ENCODE data around the gene BHLHE23.

The BHLHE23 gene

DNA sequence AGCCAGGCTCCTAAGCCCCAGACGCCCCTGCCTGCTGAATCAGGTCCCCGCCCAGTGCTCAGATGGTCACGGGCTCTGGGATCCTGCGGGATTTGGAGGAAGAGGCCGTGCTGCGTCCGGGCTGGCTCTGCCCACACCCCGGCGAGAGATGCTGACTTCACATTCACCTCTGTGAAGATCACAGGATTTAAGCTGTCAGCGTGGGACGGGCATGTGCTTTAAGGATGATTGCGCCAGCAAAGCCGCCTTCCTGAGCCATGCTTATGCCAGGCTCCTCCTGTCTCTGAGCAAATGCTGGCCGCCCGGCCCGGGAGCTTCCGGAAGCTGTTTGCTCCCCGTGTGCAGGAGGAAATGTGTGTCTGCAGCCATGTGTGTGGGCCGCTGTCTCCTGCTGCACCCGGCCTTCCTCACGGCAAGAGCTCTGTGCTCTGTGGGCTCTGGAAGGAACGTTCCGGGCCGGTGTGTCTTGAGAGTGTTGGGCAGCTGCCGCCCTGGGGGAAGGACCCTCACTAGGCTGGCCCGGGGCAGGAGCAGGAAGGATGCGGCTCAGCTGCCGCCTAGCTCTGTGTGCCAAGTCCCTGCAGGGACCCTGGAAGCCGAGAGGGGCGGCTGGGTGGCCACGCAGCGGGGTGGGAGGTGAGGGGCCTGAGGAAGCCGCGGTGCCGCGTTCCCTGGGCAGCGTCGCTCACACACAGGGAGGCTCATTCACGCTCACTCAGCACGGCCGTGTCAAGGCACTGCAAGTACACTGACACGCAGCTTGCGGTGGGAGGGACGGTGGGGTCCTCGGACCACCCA lies 19.0 kb upstream of the BHLHE23 start:
- no peak for DNase-seq (ENCODE audit: low read depth)

DNA sequence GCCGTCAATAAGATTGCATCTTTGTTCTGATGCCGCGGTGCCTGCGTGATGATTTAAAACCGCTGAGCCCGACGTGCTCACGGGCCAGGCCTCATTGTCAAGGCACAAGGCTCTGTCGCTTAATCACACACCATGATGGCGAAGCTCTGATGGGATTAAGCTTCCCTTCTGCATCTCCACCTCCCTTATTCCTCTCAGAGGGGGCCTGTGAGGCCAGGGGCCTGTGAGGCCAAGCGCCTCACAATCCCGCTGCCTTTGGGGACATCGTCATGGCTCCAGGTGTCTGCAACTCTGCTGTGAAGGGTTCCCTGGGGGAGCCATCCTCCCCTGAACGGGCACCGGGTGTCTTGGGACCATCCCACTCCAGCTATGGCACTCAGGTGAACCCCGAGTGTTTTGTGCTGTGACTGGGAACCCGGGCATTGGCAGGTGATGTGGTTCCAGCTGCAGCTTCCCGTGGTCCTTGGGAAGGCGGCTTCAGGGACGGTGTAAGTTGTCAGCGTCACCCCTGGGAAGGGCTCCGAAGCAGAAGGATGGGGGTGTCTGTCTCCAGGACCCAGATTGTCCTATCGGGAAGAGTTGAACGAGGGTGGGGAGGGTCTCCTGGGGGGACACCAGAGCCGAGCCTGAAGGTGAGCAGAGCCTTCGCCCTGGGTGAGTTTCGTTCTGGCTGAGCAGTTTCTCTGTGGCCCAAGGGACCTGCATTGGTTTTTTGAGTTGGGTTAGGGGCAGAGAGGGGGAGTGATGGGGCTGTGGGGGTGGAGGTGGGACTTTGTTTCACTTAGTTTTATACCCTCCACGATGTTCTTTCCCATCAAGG lies 18.0 kb upstream of the BHLHE23 start:
- DNase-seq (ENCODE audit: low read depth) = no peak

DNA sequence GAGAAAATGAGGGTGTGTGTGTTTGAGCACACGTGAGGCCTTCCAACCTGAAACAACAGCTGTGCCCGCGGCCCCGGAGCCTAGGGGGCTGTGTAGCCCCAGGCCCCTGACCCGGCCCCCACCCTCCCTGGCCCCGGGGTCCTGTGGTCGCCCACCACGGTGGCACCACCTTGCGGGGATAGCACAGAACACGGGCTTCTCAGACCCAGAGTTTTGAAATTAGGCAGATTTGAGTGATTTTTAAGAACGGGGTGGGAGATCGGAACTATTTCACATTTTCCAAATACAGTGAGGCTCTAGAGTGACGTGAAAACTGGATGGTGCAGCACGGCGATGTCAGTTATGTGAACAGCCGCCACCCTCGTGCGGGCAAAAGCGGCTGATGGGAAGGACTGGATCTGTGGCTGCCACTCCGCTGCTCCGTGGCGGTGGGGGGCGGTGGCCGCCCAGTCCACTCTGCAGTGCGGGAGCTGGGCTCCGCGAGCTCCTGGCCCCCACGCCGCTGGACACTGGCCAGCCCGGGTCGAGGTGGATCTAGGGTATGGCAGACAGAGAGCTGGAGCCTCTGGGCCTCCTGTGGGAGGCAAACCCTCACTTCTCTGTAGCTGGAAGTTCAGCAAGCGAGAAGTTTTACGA lies 17.3 kb upstream of the BHLHE23 start:
- no peak for DNase-seq (ENCODE audit: low read depth)

DNA sequence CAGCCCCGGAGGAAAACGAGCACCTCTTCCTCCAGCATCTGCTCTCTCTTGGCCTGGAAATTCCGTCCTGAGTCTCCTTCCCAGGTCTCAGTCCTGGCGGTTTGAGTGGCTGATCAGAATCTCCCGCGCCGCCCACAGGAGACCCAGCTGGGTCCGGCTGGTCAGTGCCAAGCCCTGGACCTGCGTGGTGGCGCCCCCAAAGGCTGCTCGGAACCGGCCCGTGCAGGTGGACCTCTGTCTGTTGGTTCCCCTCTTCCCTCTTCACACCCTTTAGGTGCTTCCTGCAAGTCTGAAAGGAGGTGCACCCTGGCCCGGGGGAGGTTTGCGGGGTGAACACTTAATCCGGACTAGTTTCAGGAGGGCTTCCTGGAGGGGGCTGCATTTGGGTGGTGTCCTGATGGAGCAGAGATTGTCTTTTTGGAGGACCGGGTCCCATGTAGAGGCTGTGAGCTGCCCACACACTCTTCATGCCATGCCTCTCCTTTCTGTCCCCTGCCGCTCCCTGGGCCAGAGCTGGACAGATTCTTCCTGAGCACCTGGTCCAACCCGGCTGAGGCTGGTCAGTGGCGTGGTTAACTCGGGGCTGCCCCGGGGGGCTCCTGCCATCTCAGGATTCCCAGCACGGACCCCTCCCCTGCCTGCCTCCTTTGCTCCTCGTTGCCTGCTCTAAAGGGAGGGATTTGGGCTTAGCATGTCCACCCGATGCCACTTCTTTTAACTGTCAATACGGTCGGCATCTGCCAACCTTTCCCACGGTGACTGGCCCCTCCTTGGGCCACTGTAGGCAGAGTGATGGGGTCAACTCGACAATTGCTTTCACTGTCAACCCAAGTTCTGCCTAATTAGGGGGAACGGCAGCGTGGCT lies 16.5 kb upstream of the BHLHE23 start:
- DNase-seq (ENCODE audit: low read depth) = no peak

DNA sequence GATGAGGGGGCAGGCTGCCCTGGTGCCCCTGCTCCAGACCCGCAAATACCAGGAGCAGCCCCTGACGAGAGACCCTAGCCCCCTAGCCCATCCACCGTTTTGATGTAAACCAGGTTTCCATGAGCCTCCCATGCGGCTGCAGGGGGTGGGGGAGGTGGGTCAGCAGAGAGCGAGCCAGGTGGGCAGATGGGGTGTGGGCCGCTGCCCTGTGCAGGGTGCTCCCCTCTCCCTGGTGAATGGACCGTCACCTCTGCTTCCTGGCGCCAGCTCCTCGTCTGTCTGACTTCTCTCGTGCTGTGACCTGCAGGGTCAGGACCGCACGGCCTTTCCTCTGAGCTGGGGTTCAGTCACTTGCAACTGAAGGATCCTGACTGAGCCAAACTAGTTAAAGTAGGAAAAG lies 15.7 kb upstream of the BHLHE23 start:
- DNase-seq (ENCODE audit: low read depth) = no peak

DNA sequence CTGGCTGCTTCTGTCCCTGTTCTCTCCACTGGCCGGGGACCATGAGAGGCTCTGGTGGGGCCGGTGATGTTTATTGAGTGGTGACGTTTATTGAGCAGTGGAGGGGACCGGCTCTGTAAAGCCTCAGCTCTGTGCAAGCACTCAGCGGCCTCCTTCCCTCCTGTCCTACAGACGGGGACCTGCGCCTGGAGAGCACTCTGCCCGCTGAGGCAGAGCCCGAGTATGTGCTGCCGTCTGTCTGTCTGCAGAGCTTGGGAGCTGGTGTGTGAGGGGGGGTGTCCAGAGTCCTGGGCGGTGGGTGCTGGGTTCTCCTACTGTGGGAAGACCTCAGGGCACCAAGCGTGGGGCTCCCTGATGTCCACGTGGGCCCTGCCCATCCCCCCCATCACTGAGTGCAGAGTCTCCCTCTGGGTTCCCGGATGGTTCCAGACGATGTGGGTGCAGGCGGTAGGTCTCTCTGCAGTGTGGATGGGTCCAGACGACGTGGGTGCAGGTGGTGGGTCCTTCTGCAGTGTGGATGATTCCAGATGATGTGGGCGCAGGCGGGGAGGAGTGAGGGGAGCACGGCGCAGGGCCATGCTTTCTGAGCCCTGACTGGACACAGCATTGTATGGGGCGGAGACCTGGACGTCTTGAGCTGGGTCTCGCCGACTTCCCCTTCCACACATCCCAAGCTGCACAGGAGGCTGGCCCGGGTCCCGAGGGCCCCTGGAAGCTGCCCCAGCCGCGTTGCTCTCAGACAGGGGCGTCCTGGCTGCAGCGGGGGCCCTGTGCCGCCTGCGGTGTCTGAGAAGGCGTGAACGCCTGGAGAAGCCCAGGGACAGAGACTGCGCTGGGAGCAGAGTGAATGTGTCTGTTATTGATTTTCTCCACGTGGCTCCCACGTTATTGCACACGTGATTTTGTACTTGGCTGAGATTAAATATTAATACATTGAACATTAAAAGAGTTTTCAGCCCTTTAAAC lies 14.9 kb upstream of the BHLHE23 start:
- DNase-seq (ENCODE audit: low read depth) = no peak

DNA sequence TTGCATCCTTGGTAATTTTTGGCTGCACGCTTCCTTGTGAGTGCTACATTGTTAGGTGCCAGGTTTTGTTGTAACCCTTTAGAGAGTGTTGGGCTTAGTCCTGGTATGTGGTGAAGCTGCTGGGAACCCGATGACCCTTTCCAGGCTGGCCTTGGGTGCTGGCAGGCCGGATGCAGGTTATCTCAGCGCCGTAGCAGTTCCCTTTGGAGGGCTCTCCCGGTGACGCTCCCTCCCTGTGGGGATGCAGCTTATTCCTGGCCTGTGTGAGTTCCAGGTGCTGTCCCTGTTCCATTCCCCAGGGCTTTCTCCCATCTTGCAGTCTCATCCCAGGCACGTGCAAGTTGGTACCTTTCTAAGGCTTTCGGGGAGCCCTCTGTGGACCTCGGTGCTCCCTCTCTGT lies 13.9 kb upstream of the BHLHE23 start:
- no peak for DNase-seq (ENCODE audit: low read depth)

DNA sequence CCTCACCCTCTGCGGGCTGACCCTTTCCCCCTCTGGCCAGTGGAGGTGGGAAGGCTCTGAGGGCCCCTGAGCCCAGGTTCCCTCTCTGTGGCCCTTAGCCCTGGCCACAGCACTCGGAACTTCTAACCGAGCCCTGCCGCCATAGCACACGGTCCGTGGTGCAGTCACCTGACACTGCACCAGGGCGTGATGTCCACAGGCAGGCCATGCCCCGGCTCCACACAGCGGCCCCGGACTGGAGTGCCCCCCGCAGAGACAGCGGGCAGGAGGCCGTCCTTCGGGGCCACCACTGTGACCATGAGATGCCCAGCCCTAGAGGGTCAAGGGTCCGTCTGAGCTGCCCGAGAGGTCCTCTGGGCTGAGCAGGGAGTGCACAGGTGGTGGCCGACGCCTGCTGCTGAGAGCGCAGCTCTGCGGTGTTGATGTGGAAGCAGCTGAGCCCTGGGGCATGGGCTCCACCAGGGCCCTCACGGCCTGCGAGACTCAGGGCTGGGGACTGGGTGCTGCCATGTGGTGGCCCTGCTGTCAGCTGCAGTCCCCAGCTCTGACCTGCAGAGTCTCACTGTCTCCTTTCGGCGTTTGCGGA lies 11.2 kb upstream of the BHLHE23 start:
- no peak for DNase-seq (ENCODE audit: low read depth)

DNA sequence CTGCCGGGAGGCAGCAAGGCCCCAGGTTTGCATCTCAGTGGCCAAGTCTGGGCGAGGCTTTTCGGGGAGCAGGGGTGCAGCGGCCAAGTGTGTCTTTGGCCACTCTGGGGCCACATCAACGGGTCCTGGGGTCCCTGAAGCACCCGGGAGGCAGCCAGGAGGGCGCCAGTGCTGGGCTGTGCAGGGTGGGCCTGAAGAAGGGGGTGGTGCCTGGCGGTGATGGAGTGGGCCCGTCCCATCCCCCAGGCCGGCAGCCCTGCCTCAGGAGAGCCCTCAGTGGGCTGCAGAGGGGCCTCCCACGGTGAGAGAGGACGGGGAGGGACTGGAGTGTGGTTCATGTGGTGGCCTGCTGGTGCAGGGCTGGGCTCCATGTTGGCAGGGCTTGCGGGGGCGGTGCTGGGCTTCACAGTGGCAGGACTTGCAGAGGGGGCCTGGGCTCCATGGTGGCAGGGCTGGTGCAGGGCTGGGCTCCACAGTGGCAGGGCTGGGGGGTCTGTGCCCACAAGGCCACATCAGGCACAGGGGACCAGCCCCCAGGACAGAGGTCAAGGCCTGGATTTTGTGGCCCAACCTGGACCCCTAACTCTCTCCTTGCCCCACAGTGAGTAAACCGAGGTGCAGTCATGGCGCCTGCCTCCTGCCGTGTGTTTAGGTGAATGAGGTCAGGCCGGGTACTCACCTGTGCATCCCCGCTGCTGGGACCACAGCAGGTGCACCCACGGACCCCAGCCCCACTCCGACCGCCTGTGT lies 10.5 kb upstream of the BHLHE23 start:
- no peak for DNase-seq (ENCODE audit: low read depth)

DNA sequence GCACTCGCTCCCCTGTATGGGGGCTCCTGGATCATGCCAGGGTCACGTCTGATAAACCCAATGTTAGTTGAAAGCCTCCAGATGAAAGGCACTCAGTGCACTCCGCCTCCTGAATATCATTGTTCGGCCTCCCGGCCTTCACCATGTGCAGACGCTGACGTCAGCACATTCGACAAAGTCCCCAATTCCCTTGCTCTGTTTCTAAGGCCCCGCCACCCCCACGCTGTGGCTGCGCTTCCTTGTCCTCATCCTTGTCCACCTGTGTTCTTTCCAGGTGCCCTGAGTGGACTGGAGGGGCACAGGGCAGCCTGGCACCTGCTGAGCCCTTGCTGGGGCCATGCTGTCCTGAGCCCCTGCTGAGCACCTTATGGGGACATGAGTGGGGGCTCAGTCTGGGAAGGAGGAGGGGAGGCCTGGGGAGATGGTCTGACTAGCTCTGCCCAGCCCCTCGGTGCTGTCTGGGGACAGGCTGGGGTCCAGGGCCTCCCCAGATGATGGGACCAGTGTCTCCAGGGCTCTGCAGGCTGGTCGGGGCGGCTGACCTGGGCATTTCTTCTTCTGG lies 9.8 kb upstream of the BHLHE23 start:
- DNase-seq (ENCODE audit: low read depth) = no peak

DNA sequence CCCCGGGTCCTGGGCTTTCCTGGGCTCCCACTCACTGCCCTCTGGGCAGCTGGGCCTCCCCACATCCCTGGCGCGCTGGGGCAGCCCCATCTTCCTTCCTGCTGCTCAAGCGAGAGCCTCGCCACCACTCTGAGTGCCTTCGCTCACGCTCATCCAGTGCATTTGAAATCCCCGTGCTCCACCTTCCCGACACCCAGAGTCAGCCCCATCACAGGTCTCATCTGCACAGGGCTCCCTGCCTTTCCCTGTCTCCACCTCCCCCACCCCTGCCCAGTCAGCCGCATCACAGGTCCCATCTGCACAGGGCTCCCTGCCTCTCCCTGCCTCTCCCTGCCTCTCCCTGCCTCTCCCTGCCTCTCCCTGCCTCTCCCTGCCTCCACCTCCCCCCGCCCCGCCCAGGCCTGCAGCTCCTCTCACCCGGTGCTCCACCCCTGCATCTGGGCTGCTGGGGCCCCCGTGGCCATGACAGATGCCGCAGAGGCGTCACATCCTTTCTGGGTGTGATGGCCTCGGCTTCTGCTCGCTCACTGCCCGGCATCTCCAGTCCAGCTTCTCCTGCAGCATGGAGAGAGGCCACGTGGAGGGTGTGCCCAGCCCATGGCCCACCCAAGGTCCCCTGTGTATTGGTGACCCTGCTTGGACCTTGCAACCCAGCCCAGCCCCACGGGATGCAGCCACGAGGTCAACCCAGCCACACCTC lies 9.0 kb upstream of the BHLHE23 start:
- DNase-seq (ENCODE audit: low read depth) = no peak

DNA sequence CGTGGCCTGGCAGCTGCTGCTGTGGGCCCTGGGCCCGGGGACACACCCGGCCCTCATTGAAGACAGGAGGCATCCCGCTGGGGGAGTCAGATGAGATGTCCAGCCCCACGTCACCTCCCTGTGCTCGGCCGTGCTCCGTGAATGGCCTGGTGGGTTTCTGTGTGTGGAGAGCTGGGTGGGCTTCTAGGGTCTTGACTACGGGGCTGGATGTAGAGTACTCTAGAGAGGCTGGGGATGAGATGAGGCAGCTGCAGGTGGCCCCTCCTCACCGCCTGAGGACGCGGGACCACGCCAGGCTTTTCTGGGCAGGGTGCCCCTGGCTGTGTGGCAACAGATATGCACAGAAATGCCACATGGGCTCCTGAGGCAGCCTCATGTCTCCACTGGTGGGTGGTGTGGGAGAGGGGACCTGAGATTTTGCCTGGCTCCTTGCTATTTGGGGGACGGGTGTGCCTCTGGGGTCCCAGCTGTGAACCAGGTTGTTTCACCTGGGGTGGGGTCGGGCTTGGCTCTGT lies 8.4 kb upstream of the BHLHE23 start:
- no peak for DNase-seq (ENCODE audit: low read depth)

DNA sequence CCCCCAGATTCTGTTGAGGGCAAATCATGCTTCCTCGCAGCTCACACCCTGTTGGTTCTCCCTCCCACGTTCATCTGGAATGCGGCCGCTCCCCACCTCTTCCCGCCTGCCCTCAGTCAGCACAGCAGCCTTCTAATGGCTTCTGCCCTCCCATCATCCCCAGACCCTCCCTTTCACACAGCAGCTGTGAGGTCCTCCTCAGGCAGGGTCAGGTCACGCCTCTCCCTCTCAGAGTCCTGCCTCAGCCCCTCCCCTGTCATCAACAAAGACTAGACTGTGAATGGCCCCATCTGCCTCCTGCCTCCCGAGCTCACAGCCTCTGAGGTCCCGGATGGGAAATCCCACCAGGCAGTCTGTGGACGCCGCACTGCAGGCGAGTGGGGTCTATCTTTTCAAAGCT lies 7.9 kb upstream of the BHLHE23 start:
- no peak for DNase-seq (ENCODE audit: low read depth)

DNA sequence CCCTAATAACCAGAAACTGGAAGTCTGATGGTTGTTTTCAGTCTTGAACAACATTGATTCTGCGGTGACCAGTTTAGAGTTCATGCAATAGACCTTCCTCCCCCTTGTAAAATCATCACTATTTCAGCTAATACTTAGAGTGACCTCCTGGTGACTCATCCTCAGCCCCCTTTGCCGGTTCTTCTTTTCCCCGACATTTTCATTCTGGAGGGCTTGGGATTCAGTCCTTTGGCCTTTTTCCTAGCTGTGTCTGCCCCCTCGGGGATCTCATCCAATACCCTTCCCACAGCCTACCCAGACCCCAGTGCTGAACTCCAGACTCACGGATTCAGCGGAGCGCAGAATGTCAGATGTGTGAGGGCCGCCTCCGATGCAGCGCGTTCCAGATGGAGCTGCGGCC lies 7.5 kb upstream of the BHLHE23 start:
- no peak for DNase-seq (ENCODE audit: low read depth)

DNA sequence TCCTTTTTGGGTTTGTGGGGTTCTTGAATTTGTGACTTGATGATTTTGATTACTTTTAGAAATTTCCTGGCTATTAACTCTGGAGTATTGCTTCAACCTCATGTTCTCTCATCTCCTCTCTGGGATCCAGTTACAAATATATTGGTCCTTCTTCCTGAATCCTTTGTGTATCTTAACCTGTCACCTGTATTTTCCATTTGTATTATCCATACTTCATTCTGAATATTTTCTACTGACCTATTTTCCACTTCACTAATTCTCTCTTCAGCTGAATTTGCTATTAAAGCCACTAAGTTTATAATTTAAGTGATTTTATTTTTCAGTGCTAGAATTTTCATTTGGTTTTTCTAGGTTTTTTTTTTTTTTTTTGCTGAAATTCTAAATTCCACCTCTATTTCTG lies 6.4 kb upstream of the BHLHE23 start:
- DNase-seq (ENCODE audit: low read depth) = no peak

DNA sequence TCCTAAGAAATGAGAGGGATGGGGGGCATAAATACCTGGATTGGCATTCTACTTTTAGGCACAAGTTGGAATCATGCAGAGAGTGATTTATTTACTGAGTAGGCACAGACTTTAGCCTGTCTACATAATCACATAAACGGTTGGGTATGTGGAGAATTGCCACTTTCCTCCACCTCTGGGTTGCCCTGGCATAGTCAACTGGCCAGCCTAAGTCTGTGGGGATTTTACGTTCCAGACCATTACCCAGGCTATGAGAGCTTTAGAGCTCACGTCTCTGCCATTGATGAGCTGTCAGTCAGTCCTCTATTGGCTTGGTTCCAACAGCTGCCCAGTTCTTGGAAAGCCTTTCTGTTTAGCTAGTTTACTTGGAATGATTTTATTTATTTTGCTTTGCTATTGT lies 5.0 kb upstream of the BHLHE23 start:
- no peak for DNase-seq (ENCODE audit: low read depth)

DNA sequence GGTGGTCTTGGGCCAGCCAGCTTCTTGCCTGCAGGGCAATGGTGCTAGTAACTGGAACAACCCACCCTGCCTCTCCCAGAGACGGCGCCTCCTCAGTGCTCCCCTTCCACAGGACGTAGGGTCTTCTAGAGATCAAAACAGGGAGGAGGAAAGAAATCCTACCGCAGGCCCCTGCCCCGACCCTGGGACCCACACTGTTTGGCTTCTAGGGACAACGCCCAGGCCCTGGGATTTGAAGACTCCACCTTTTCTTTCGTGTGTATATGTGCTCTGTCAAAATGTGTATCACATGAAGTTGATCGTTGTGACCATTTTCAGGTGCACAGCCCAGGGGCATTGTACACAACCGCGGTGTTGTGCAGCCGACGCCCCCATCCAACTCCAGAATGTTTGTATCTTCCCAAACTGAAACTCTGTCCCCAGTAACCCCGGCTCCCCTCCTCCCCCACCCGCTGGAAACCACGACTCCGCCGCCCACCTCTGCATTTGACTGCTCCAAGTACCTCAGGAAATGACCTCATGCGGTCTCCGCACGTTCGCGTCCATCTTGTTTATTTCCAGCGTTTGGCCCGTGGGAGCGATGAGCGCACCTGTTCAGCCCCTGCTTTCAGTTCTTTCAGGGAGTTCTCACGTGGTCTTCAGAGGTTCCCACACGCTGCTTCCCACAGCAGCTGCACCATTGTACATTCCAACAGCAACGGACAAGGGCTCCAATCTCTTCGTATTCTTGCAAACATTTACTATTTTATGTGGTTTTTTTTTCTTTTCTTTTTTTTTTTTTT lies 3.4 kb upstream of the BHLHE23 start:
- DNase-seq (ENCODE audit: low read depth) = peak; percentile 30

Measured in stimulated activated CD8-positive, alpha-beta memory T cell treated with anti-CD3 and anti-CD28 coated beads, Interleukin-15, amount 100 ng/mL, for 24 hours (primary cell).